GM12892 (cell line): ENCODE measurements around the gene SVIL.
"Not testable (repeated sequence)": the region's sequence is repeated elsewhere in the genome, so short reads cannot be mapped to it uniquely, and the experiment has no call there.

Experiments used
- DNase-seq: peaks from one replicate; pipeline ENCODE4 v3.0.0; 2011; ENCODE audit not compliant: insufficient read length
- FAIRE-seq: peaks from 2 replicates; lab custom pipeline; 2011; peaks lifted over from hg19 to GRCh38; lab: Jason Lieb, UNC
- POLR2A ChIP-seq: IDR thresholded peaks from 2 replicates; pipeline ENCODE4 v1.6.1; 2011; ENCODE audit warnings: low read depth, low read length, control low read depth
- POLR2AphosphoS5 ChIP-seq: IDR thresholded peaks from 2 replicates; pipeline ENCODE4 v1.6.1; 2011; ENCODE audit warnings: low read depth, low read length, control low read depth
- TAF1 ChIP-seq: IDR thresholded peaks from 2 replicates; pipeline ENCODE4 v1.6.1; 2011; ENCODE audit warnings: low read depth, mild to moderate bottlenecking, control low read depth, low read length, borderline replicate concordance

Gene SVIL

GRCh38 chr10:29448125-29448524 is 186.6 kb downstream of the SVIL start:
- FAIRE-seq (no peak), DNase-seq (no peak)
- no peak for TF ChIP-seq POLR2A
- TF ChIP-seq TAF1, result no peak
- TF ChIP-seq POLR2AphosphoS5, result no peak

GRCh38 chr10:29446327-29446726 is 188.4 kb downstream of the SVIL start:
- DNase-seq, result no peak
- TF ChIP-seq POLR2A (no peak), POLR2AphosphoS5 (no peak), TAF1 (no peak)
- no peak for FAIRE-seq

GRCh38 chr10:29443745-29444523 is 190.8 kb downstream of the SVIL start:
- DNase-seq (no peak), FAIRE-seq (no peak)
- no peak for TF ChIP-seq POLR2A

- no peak for FAIRE-seq
- DNase-seq, result no peak
- no peak for TF ChIP-seq POLR2A
- no peak for TF ChIP-seq TAF1
- TF ChIP-seq POLR2AphosphoS5, result no peak
Observed at GRCh38 chr10:29440981-29441380, 193.8 kb downstream of the SVIL start.

- not testable (repeated sequence) for DNase-seq, FAIRE-seq
Observed at GRCh38 chr10:29439005-29439404, 195.8 kb downstream of the SVIL start.

- no peak for DNase-seq
- no peak for FAIRE-seq
- TF ChIP-seq TAF1 (no peak), POLR2A (no peak)
Observed at GRCh38 chr10:29438271-29438670, 196.5 kb downstream of the SVIL start.

GRCh38 chr10:29437871-29438270 is 196.9 kb downstream of the SVIL start:
- FAIRE-seq (no peak), DNase-seq (no peak)
- TF ChIP-seq POLR2A, result no peak
- no peak for TF ChIP-seq POLR2AphosphoS5
- TF ChIP-seq TAF1, result no peak

- no peak for FAIRE-seq
- TF ChIP-seq TAF1 (no peak), POLR2A (no peak), POLR2AphosphoS5 (no peak)
- DNase-seq, result no peak
Observed at GRCh38 chr10:29435809-29436501, 198.8 kb downstream of the SVIL start.

- TF ChIP-seq POLR2A (no peak), POLR2AphosphoS5 (no peak), TAF1 (no peak)
Observed at GRCh38 chr10:29434111-29434510, 200.7 kb downstream of the SVIL start.

GRCh38 chr10:29431711-29432110 is 203.1 kb downstream of the SVIL start:
- TF ChIP-seq TAF1 (no peak), POLR2AphosphoS5 (no peak), POLR2A (no peak)
- DNase-seq (no peak), FAIRE-seq (no peak)

More at GRCh38 chr10:29434111-29434510, 200.7 kb downstream of the SVIL start:
- DNase-seq (no peak), FAIRE-seq (no peak)

GRCh38 chr10:29430101-29430500 is 204.7 kb downstream of the SVIL start:
- TF ChIP-seq TAF1 (no peak), POLR2A (no peak)
- DNase-seq, result no peak
- FAIRE-seq, result no peak

- FAIRE-seq, result no peak
- DNase-seq, result no peak
- TF ChIP-seq TAF1 (no peak), POLR2AphosphoS5 (no peak), POLR2A (no peak)
Observed at GRCh38 chr10:29428486-29428885, 206.3 kb downstream of the SVIL start.
